ENCODE results near the gene PHGDH.

DNA sequence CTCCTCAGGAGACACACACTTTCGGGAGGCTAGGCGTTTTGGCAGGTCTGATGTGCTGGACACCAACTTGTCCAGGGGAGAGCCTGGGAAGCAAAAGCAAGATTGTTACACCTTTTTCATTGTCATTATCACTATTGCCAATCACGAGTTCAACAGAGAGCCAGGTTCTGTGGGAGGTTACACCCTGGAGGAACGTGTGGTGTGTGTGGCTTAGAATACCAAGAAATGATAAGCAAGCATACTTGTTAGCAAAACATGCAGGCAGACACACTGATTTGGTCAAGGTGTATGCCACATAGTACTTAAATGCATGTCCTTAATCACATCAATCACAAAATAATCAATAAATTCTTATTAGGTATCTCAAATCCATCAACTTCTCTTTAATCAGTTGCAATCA, 40.9 kb downstream of the PHGDH start:
- TF ChIP-seq CREM (CRISPR knock-in tag; IDR thresholded peaks at IDR 0.05), result no peak
- TF ChIP-seq, protein P1, sequence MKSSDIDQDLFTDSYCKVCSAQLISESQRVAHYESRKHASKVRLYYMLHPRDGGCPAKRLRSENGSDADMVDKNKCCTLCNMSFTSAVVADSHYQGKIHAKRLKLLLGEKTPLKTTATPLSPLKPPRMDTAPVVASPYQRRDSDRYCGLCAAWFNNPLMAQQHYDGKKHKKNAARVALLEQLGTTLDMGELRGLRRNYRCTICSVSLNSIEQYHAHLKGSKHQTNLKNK (CRISPR knock-in tag; IDR thresholded peaks at IDR 0.05), result no peak
- TF ChIP-seq, protein P2, sequence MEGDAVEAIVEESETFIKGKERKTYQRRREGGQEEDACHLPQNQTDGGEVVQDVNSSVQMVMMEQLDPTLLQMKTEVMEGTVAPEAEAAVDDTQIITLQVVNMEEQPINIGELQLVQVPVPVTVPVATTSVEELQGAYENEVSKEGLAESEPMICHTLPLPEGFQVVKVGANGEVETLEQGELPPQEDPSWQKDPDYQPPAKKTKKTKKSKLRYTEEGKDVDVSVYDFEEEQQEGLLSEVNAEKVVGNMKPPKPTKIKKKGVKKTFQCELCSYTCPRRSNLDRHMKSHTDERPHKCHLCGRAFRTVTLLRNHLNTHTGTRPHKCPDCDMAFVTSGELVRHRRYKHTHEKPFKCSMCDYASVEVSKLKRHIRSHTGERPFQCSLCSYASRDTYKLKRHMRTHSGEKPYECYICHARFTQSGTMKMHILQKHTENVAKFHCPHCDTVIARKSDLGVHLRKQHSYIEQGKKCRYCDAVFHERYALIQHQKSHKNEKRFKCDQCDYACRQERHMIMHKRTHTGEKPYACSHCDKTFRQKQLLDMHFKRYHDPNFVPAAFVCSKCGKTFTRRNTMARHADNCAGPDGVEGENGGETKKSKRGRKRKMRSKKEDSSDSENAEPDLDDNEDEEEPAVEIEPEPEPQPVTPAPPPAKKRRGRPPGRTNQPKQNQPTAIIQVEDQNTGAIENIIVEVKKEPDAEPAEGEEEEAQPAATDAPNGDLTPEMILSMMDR (IDR thresholded peaks at IDR 0.05), result no peak
- TF ChIP-seq, protein P3, sequence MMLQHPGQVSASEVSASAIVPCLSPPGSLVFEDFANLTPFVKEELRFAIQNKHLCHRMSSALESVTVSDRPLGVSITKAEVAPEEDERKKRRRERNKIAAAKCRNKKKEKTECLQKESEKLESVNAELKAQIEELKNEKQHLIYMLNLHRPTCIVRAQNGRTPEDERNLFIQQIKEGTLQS (CRISPR knock-in tag; conservative IDR thresholded peaks at IDR 0.05), result no peak
- no peak for TF ChIP-seq NR3C1 (CRISPR knock-in tag; conservative IDR thresholded peaks at IDR 0.05; ENCODE audit: low read depth)
